Activated effector memory CD4-positive, alpha-beta T cell treated with Interleukin-2 at 50 U/mL for 16 hours (primary cell): ENCODE measurements around the gene FOXK1.

Experiments
- DNase-seq: peaks from one replicate; pipeline ENCODE4 v3.0.0-alpha.2; 2020

The FOXK1 gene

GRCh38 chr7:4725014-4725849, 43.1 kb downstream of the FOXK1 start:
- DNase-seq: peak; percentile 9

GRCh38 chr7:4725850-4726450, 43.9 kb downstream of the FOXK1 start:
- no peak for DNase-seq

GRCh38 chr7:4726566-4726965, 44.5 kb downstream of the FOXK1 start:
- DNase-seq: no peak

- DNase-seq: no peak
These were observed 46.0 kb downstream of the FOXK1 start for GRCh38 chr7:4727914-4728705.

GRCh38 chr7:4729266-4729665, 47.2 kb downstream of the FOXK1 start:
- no peak for DNase-seq

GRCh38 chr7:4730276-4730675, 48.2 kb downstream of the FOXK1 start:
- DNase-seq: no peak

GRCh38 chr7:4730971-4731370, 48.9 kb downstream of the FOXK1 start:
- DNase-seq: no peak

- DNase-seq: no peak
These were observed 49.7 kb downstream of the FOXK1 start for GRCh38 chr7:4731803-4732202.

GRCh38 chr7:4733936-4734528, 51.9 kb downstream of the FOXK1 start:
- no peak for DNase-seq

GRCh38 chr7:4734587-4735345, 52.7 kb downstream of the FOXK1 start:
- no peak for DNase-seq

GRCh38 chr7:4737300-4737699, 55.2 kb downstream of the FOXK1 start:
- no peak for DNase-seq

- DNase-seq: peak; percentile 7
These were observed 56.8 kb downstream of the FOXK1 start for GRCh38 chr7:4738711-4739527.

GRCh38 chr7:4739528-4739992, 57.5 kb downstream of the FOXK1 start:
- peak; percentile 15 for DNase-seq

GRCh38 chr7:4740796-4741195, 58.7 kb downstream of the FOXK1 start:
- DNase-seq: no peak

GRCh38 chr7:4742051-4742573, 60.0 kb downstream of the FOXK1 start:
- no peak for DNase-seq

GRCh38 chr7:4742852-4743251, 60.8 kb downstream of the FOXK1 start:
- DNase-seq: no peak

- peak; percentile 68 for DNase-seq
These were observed 62.5 kb downstream of the FOXK1 start for GRCh38 chr7:4744391-4745264.

GRCh38 chr7:4745265-4745919, 63.3 kb downstream of the FOXK1 start:
- no peak for DNase-seq
